ENCODE results near the gene DXO. TPM values are rescaled to one million over a fixed set of nuclear protein-coding genes. Genes with fewer than 3 reads are reported as not detected.
A peak's percentile ranks its signal among the peaks of the same experiment; 100 is the strongest.
"Not testable (repeated sequence)": the region's sequence is repeated elsewhere in the genome, so short reads cannot be mapped to it uniquely, and the experiment has no call there.

The DXO gene
- total RNA-seq: 16.1 TPM

- Histone ChIP-seq H3K9me3 (ENCODE audit: low read depth, low read length) (no peaks in the 10 kb centered on the region), H3K27me3 (ENCODE audit: insufficient read depth, low read length) (no peaks in the 10 kb centered on the region), H3K4me3 (ENCODE audit: low read length) (peak within 1 kb of the TSS; percentile 77), H3K4me1 (ENCODE audit: insufficient read depth, low read length) (peaks cover 25% of the 10 kb centered on the region)
Measured at GRCh38 chr6:31971993-31972708, at the start of gene DXO. Gene DXO (minus strand): TSS chr6:31972138. CDS start chr6:31971675, 463 bp downstream.

DNA sequence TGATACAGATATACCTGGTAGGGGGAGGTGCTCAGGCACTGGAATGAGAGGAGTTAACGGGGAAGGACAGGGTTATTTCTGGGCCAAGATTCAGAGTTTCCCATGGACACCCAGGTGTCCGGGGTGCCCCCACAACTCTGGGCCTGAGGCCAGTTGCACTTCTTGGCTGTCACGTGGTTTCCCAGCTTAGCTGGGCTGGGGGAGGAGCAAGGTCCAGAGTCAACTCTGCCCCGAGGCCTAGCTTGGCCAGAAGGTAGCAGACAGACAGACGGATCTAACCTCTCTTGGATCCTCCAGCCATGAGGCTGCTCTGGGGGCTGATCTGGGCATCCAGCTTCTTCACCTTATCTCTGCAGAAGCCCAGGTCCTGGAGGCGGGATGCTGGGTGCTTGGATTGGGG is 42.6 kb upstream of the DXO start, which contains the start of gene C4B:
C4B (plus strand) TSS at position 249 of the 400 bp plus-strand sequence; CDS start at position 300, 51 bp downstream.
- H3K4me1 ChIP-seq (ENCODE audit: insufficient read depth, low read length); H3K9me3 ChIP-seq (ENCODE audit: low read depth, low read length); H3K27me3 ChIP-seq (ENCODE audit: insufficient read depth, low read length); H3K4me3 ChIP-seq (ENCODE audit: low read length): not testable (repeated sequence)

GRCh38 chr6:32013738-32014137 is 41.8 kb upstream of the DXO start:
- not testable (repeated sequence) for H3K4me1 ChIP-seq (ENCODE audit: insufficient read depth, low read length); H3K27me3 ChIP-seq (ENCODE audit: insufficient read depth, low read length); H3K9me3 ChIP-seq (ENCODE audit: low read depth, low read length); H3K4me3 ChIP-seq (ENCODE audit: low read length)

DNA sequence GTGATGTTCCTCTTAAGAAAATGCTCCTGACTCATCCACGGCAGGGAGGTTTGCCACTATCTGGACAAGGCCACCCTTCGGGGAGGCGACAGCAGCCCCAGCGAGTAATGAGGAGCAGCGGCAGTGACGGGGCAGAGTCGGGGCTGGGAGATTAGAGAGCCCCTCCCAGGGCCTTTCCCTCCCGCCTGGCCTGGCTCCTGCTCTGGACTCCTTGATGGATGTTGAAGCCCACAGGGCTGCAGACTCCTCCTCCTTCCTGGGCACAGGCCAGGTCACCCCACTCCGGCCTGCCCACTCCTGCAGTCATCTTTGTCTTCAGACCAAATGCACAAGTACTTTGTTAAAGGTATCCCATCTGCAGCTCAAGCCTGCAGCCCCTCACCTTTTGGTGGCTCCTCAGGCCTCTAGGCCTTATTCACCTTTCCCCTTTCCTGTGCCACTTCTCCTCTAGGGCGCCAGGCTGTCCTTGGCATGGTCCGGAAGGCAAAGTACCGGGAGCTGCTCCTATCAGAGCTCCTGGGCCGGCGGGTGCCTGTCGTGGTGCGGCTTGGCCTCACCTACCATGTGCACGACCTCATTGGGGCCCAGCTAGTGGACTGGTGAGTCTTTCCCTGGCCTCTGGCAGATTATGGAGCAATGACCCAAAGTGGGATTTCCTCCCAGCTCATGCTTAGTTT is 41.1 kb upstream of the DXO start:
- H3K4me1 ChIP-seq (ENCODE audit: insufficient read depth, low read length); H3K27me3 ChIP-seq (ENCODE audit: insufficient read depth, low read length); H3K4me3 ChIP-seq (ENCODE audit: low read length): not testable (repeated sequence)

DNA sequence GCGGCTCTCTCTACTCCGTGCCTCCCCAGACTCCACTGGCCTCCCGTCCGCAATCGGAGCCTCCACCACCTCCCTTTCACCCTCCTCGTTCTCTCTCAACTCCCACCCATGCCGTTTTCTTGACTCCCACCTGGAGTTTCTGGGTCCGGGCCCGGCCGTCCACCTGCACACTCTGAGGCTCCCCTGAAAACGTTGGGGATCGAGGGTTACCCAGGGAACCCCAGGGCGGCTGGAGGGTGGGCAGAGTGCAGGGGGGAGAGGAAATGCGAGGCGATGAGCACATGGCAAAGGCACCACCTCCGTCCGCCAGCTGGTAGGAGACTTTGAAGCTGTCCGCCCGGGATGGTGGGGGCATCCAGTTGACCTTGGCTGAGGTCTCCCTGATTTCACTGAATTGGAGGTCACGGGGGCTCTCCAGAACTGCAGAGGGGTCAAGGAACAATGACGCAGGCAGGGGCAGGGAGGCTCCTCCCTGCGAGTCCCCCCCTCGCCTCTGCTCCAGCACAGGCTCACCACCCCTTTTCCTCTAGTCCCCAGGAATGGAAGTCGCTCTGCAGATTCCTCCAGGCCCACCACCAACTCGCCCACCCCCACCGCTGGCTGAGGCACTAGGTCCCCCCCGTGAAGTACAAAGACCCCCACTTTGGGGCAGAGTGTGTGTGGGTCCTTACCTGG is 39.1 kb upstream of the DXO start:
- H3K27me3 ChIP-seq (ENCODE audit: insufficient read depth, low read length); H3K4me3 ChIP-seq (ENCODE audit: low read length); H3K4me1 ChIP-seq (ENCODE audit: insufficient read depth, low read length); H3K9me3 ChIP-seq (ENCODE audit: low read depth, low read length): not testable (repeated sequence)

More for the DNA sequence above, 41.1 kb upstream of the DXO start:
- H3K9me3 ChIP-seq (ENCODE audit: low read depth, low read length): not testable (repeated sequence)

- not testable (repeated sequence) for H3K4me1 ChIP-seq (ENCODE audit: insufficient read depth, low read length); H3K27me3 ChIP-seq (ENCODE audit: insufficient read depth, low read length); H3K4me3 ChIP-seq (ENCODE audit: low read length); H3K9me3 ChIP-seq (ENCODE audit: low read depth, low read length)
Measured at GRCh38 chr6:32009537-32009936, 37.6 kb upstream of the DXO start.

GRCh38 chr6:32008616-32009015 is 36.7 kb upstream of the DXO start:
- H3K27me3 ChIP-seq (ENCODE audit: insufficient read depth, low read length); H3K4me3 ChIP-seq (ENCODE audit: low read length); H3K9me3 ChIP-seq (ENCODE audit: low read depth, low read length); H3K4me1 ChIP-seq (ENCODE audit: insufficient read depth, low read length): not testable (repeated sequence)

- H3K4me1 ChIP-seq (ENCODE audit: insufficient read depth, low read length); H3K9me3 ChIP-seq (ENCODE audit: low read depth, low read length); H3K27me3 ChIP-seq (ENCODE audit: insufficient read depth, low read length); H3K4me3 ChIP-seq (ENCODE audit: low read length): not testable (repeated sequence)
Measured at GRCh38 chr6:32008037-32008436, 36.1 kb upstream of the DXO start.

GRCh38 chr6:32007086-32007485 is 35.1 kb upstream of the DXO start:
- H3K27me3 ChIP-seq (ENCODE audit: insufficient read depth, low read length); H3K9me3 ChIP-seq (ENCODE audit: low read depth, low read length); H3K4me3 ChIP-seq (ENCODE audit: low read length); H3K4me1 ChIP-seq (ENCODE audit: insufficient read depth, low read length): not testable (repeated sequence)

DNA sequence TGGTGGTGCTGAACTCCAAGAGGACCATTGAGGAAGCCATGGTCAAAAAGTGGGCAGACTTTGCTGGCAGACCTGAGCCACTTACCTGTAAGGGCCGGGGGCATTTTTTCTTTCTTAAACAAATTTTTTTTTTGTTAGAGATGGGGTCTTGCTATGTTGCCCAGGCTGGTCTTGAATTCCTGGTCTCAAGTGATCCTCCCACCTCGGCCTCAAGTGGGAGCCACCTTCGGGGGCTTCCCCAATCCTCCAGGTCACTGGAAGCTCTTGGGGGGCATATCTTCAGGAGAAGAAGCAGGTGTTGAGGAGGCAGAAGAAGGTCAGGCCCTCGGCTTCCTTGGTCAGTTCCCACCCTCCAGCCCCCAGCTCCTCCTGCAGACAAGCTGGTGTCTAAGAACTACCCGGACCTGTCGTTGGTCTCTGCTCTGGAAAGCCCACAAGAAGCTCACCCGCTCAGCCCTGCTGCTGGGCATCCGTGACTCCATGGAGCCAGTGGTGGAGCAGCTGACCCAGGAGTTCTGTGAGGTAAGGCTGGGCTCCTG is 34.1 kb upstream of the DXO start:
- H3K9me3 ChIP-seq (ENCODE audit: low read depth, low read length); H3K4me1 ChIP-seq (ENCODE audit: insufficient read depth, low read length); H3K27me3 ChIP-seq (ENCODE audit: insufficient read depth, low read length); H3K4me3 ChIP-seq (ENCODE audit: low read length): not testable (repeated sequence)

DNA sequence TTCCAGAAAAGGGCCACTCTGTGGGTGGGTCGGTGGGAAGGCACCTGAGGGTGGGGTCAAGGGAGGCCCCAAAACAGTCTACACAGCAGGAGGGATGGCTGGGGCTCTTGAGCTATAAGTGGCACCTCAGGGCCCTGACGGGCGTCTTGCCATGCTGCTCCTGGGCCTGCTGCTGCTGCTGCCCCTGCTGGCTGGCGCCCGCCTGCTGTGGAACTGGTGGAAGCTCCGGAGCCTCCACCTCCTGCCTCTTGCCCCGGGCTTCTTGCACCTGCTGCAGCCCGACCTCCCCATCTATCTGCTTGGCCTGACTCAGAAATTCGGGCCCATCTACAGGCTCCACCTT is 33.6 kb upstream of the DXO start:
- not testable (repeated sequence) for H3K4me1 ChIP-seq (ENCODE audit: insufficient read depth, low read length); H3K27me3 ChIP-seq (ENCODE audit: insufficient read depth, low read length); H3K9me3 ChIP-seq (ENCODE audit: low read depth, low read length); H3K4me3 ChIP-seq (ENCODE audit: low read length)

- not testable (repeated sequence) for H3K4me3 ChIP-seq (ENCODE audit: low read length); H3K27me3 ChIP-seq (ENCODE audit: insufficient read depth, low read length); H3K4me1 ChIP-seq (ENCODE audit: insufficient read depth, low read length); H3K9me3 ChIP-seq (ENCODE audit: low read depth, low read length)
Measured at GRCh38 chr6:32004864-32005537, 33.1 kb upstream of the DXO start.

DNA sequence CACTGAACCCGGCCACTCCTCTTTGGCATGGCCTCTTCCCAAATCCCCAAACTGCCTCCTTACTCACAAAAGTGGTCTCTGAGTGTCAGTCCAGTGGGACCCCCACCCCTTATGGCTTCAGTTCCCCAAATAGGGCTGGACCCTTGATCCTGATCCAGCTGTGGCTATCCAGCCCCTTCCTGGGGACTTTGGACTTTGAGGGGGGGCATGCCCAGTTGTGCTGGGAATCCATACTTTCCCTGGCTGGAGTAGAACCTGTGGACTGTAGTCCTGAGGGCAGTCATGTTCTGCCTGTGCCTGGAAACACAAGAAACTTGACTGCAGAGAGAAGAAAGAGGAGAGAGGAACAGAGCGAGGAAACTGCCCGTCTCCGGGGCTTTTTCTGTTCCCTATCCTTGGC is 32.5 kb upstream of the DXO start:
- not testable (repeated sequence) for H3K27me3 ChIP-seq (ENCODE audit: insufficient read depth, low read length); H3K4me1 ChIP-seq (ENCODE audit: insufficient read depth, low read length); H3K4me3 ChIP-seq (ENCODE audit: low read length); H3K9me3 ChIP-seq (ENCODE audit: low read depth, low read length)

GRCh38 chr6:32003301-32003700 is 31.4 kb upstream of the DXO start:
- not testable (repeated sequence) for H3K4me3 ChIP-seq (ENCODE audit: low read length); H3K9me3 ChIP-seq (ENCODE audit: low read depth, low read length); H3K27me3 ChIP-seq (ENCODE audit: insufficient read depth, low read length); H3K4me1 ChIP-seq (ENCODE audit: insufficient read depth, low read length)

- H3K27me3 ChIP-seq (ENCODE audit: insufficient read depth, low read length); H3K4me1 ChIP-seq (ENCODE audit: insufficient read depth, low read length); H3K9me3 ChIP-seq (ENCODE audit: low read depth, low read length): not testable (repeated sequence)
Measured at GRCh38 chr6:32002546-32003268, 30.8 kb upstream of the DXO start.

More at GRCh38 chr6:32002546-32003268, 30.8 kb upstream of the DXO start:
- H3K4me3 ChIP-seq (ENCODE audit: low read length): not testable (repeated sequence)

Measured in mononuclear cell (primary cell).